Stimulated activated naive CD8-positive, alpha-beta T cell treated with anti-CD3 and anti-CD28 coated beads, Interleukin-15, amount 100 ng/mL, for 72 hours (primary cell): ENCODE data around the gene AP2B1.
"Not testable (repeated sequence)": the region's sequence is repeated elsewhere in the genome, so short reads cannot be mapped to it uniquely, and the experiment has no call there.

Experiments used
- ATAC-seq: fragments of 150-1000 bp; cut with Tn5 transposase; 2 replicates; pipeline ENCODE4 v1.10.0; 2021; ENCODE audit warnings: mild to moderate bottlenecking, moderate library complexity
- DNase-seq, 2 donors: peaks; one replicate each; pipeline ENCODE4 v3.0.0; 2021 to 2022
- H3K27ac Mint-ChIP-seq, 2 donors: one replicate each; pipeline ENCODE4 v1.8.0; 2022; ENCODE audit warnings: mild to moderate bottlenecking in 2 of 2, mixed read lengths in 2 of 2, moderate library complexity in 2 of 2
- H3K27me3 Mint-ChIP-seq: one replicate; pipeline ENCODE4 v1.8.0; 2022; ENCODE audit warnings: mixed read lengths
- H3K4me1 Mint-ChIP-seq: one replicate; pipeline ENCODE4 v1.8.0; 2022; ENCODE audit warnings: mild to moderate bottlenecking, mixed read lengths
- H3K4me3 Mint-ChIP-seq, 2 donors: one replicate each; pipeline ENCODE4 v1.8.0; 2022; ENCODE audit warnings: mild to moderate bottlenecking in 2 of 2, mixed read lengths in 2 of 2, moderate library complexity in 1 of 2
- H3K9me3 Mint-ChIP-seq, 2 donors: one replicate each; pipeline ENCODE4 v1.8.0; 2022; ENCODE audit warnings: mixed read lengths in 2 of 2

Gene AP2B1

GRCh38 chr17:35559495-35560210 is 27.5 kb upstream of the AP2B1 start:
- H3K4me1 Mint-ChIP-seq, result peaks cover 6% of the 10 kb centered on the region
- H3K9me3 Mint-ChIP-seq, result no peaks in the 10 kb centered on the region
- DNase-seq (no peak), ATAC-seq (no peak)
- no peak overlapping the region for H3K4me3 Mint-ChIP-seq
- H3K27ac Mint-ChIP-seq, result no peak overlapping the region
- H3K27me3 Mint-ChIP-seq, result peaks cover 10% of the 10 kb centered on the region

- Mint-ChIP-seq H3K27me3 (peaks cover 10% of the 10 kb centered on the region), H3K4me1 (peaks cover 6% of the 10 kb centered on the region), H3K4me3 (no peak within 1 kb of the TSS), H3K27ac (no peak within 1 kb of the TSS), H3K9me3 (no peaks in the 10 kb centered on the region)
- ATAC-seq (no peak), DNase-seq (no peak)
Measured at GRCh38 chr17:35560703-35561102, 26.4 kb upstream of the AP2B1 start, which contains the start of gene SLFN14. TSS of gene SLFN14 (minus strand) at chr17:35560819. CDS start at chr17:35558062, 2,757 bp downstream.

- H3K9me3 Mint-ChIP-seq, H3K4me3 Mint-ChIP-seq, DNase-seq, ATAC-seq, H3K27me3 Mint-ChIP-seq, H3K27ac Mint-ChIP-seq: not testable (repeated sequence)
- peaks cover 22% of the 10 kb centered on the region for H3K4me1 Mint-ChIP-seq
Measured at GRCh38 chr17:35563181-35563580, 23.9 kb upstream of the AP2B1 start.

- Mint-ChIP-seq H3K4me3 (peak overlapping the region; percentile 80 to 90), H3K4me1 (peaks cover 44% of the 10 kb centered on the region), H3K27me3 (no peaks in the 10 kb centered on the region), H3K9me3 (no peaks in the 10 kb centered on the region), H3K27ac (peak overlapping the region in 1 of 2 donors; percentile 9)
- DNase-seq, result no peak
- ATAC-seq, result no peak
Measured at GRCh38 chr17:35566968-35567367, 20.2 kb upstream of the AP2B1 start.

- peaks cover 44% of the 10 kb centered on the region for H3K4me1 Mint-ChIP-seq
- ATAC-seq, result peak; percentile 43
- H3K9me3 Mint-ChIP-seq, result no peaks in the 10 kb centered on the region
- no peaks in the 10 kb centered on the region for H3K27me3 Mint-ChIP-seq
- DNase-seq, result no peak
- peak overlapping the region; percentile 80 to 90 for H3K4me3 Mint-ChIP-seq
- H3K27ac Mint-ChIP-seq, result peak overlapping the region; percentile 98
Measured at GRCh38 chr17:35568561-35568960, 18.6 kb upstream of the AP2B1 start.

GRCh38 chr17:35569405-35569804 is 17.7 kb upstream of the AP2B1 start:
- H3K27me3 Mint-ChIP-seq, result no peaks in the 10 kb centered on the region
- peaks cover 44% of the 10 kb centered on the region for H3K4me1 Mint-ChIP-seq
- peak overlapping the region; percentile 80 to 90 for H3K4me3 Mint-ChIP-seq
- no peaks in the 10 kb centered on the region for H3K9me3 Mint-ChIP-seq
- no peak overlapping the region for H3K27ac Mint-ChIP-seq
- DNase-seq, result no peak
- ATAC-seq, result no peak

GRCh38 chr17:35575759-35576158 is 11.4 kb upstream of the AP2B1 start:
- Mint-ChIP-seq H3K27me3 (no peaks in the 10 kb centered on the region), H3K4me1 (peaks cover 33% of the 10 kb centered on the region), H3K9me3 (no peaks in the 10 kb centered on the region), H3K4me3 (no peak overlapping the region), H3K27ac (peak overlapping the region in 1 of 2 donors; percentile 21)
- no peak for DNase-seq
- ATAC-seq, result no peak

GRCh38 chr17:35577830-35578196 is 9.3 kb upstream of the AP2B1 start:
- Mint-ChIP-seq H3K27me3 (no peaks in the 10 kb centered on the region), H3K9me3 (no peaks in the 10 kb centered on the region), H3K27ac (peak overlapping the region; percentile 98 to 99), H3K4me1 (peaks cover 27% of the 10 kb centered on the region), H3K4me3 (peak overlapping the region; percentile 99 to 100)
- no peak for DNase-seq
- ATAC-seq, result no peak

- ATAC-seq (peak; percentile 98), DNase-seq (peak; percentile 79 to 90)
- Mint-ChIP-seq H3K4me3 (peak within 1 kb of the TSS; percentile 99 to 100), H3K27ac (peak within 1 kb of the TSS; percentile 98 to 99), H3K9me3 (no peaks in the 10 kb centered on the region), H3K27me3 (no peaks in the 10 kb centered on the region), H3K4me1 (peaks cover 27% of the 10 kb centered on the region)
Measured at GRCh38 chr17:35578197-35578928, 8.8 kb upstream of the AP2B1 start, which contains the start of gene PEX12. TSS of gene PEX12 (minus strand) at chr17:35578571. CDS start at chr17:35578021, 550 bp downstream.

- ATAC-seq (peak; percentile 52), DNase-seq (no peak)
- Mint-ChIP-seq H3K9me3 (no peaks in the 10 kb centered on the region), H3K27ac (peak overlapping the region; percentile 98 to 99), H3K4me3 (peak overlapping the region; percentile 99 to 100), H3K27me3 (no peaks in the 10 kb centered on the region), H3K4me1 (peaks cover 27% of the 10 kb centered on the region)
Measured at GRCh38 chr17:35578929-35579432, 8.1 kb upstream of the AP2B1 start.

GRCh38 chr17:35584061-35584460 is 3.1 kb upstream of the AP2B1 start:
- H3K27ac Mint-ChIP-seq, result peak overlapping the region in 1 of 2 donors; percentile 15
- peaks cover 20% of the 10 kb centered on the region for H3K4me1 Mint-ChIP-seq
- no peak overlapping the region for H3K4me3 Mint-ChIP-seq
- ATAC-seq, result no peak
- no peaks in the 10 kb centered on the region for H3K27me3 Mint-ChIP-seq
- no peaks in the 10 kb centered on the region for H3K9me3 Mint-ChIP-seq
- DNase-seq, result no peak

- ATAC-seq (peak; percentile 65), DNase-seq (no peak)
- peak overlapping the region; percentile 95 to 96 for H3K27ac Mint-ChIP-seq
- H3K27me3 Mint-ChIP-seq, result no peaks in the 10 kb centered on the region
- peak overlapping the region; percentile 88 to 94 for H3K4me3 Mint-ChIP-seq
- H3K4me1 Mint-ChIP-seq, result peaks cover 34% of the 10 kb centered on the region
- H3K9me3 Mint-ChIP-seq, result no peaks in the 10 kb centered on the region
Measured at GRCh38 chr17:35586569-35587073, 501 bp upstream of the AP2B1 start.

GRCh38 chr17:35588196-35588920 is 1.2 kb downstream of the AP2B1 start:
- no peaks in the 10 kb centered on the region for H3K27me3 Mint-ChIP-seq
- peak overlapping the region; percentile 73 to 96 for H3K27ac Mint-ChIP-seq
- H3K9me3 Mint-ChIP-seq, result no peaks in the 10 kb centered on the region
- DNase-seq (no peak), ATAC-seq (peak; percentile 35)
- H3K4me3 Mint-ChIP-seq, result peak overlapping the region; percentile 88 to 94
- H3K4me1 Mint-ChIP-seq, result peaks cover 34% of the 10 kb centered on the region

- H3K9me3 Mint-ChIP-seq, result no peaks in the 10 kb centered on the region
- no peak overlapping the region for H3K27ac Mint-ChIP-seq
- H3K4me1 Mint-ChIP-seq, result no peaks in the 10 kb centered on the region
- H3K27me3 Mint-ChIP-seq, result no peaks in the 10 kb centered on the region
- no peak overlapping the region for H3K4me3 Mint-ChIP-seq
- DNase-seq, result no peak
- ATAC-seq, result no peak
Measured at GRCh38 chr17:35596072-35596471, 8.9 kb downstream of the AP2B1 start.

- Mint-ChIP-seq H3K27me3 (no peaks in the 10 kb centered on the region), H3K4me1 (no peaks in the 10 kb centered on the region), H3K4me3 (no peak overlapping the region), H3K27ac (no peak overlapping the region), H3K9me3 (no peaks in the 10 kb centered on the region)
- no peak for ATAC-seq
- DNase-seq, result no peak
Measured at GRCh38 chr17:35596530-35597233, 9.6 kb downstream of the AP2B1 start.
